ENCODE data around the gene CFAP65. TPM values are rescaled to one million over a fixed set of nuclear protein-coding genes. Genes with fewer than 3 reads are reported as not detected.

Gene CFAP65
- total and polyA plus RNA-seq, 2 of the 13 experiments (the other 11 are each of a cell fraction or from before 2014, with no cell fraction given), result 0.05 TPM; not detected in 1

GRCh38 chr2:219081096-219081495, 39.8 kb upstream of the CFAP65 start (continued):
- TF ChIP-seq ZNF781 (CRISPR knock-in tag; IDR thresholded peaks at IDR 0.05; ENCODE audit: borderline replicate concordance, not compliant biosample characterization), result no peak
- no peak for TF ChIP-seq ZNF841 (CRISPR knock-in tag; IDR thresholded peaks at IDR 0.05; ENCODE audit: borderline replicate concordance)
- TF ChIP-seq SPEN (CRISPR knock-in tag; IDR thresholded peaks at IDR 0.05; ENCODE audit: low read depth), result no peak
- TF ChIP-seq ZNF775 (CRISPR knock-in tag; IDR thresholded peaks at IDR 0.05; ENCODE audit: borderline replicate concordance), result peak; percentile 43; the same call in 1 of the 2 replicates
- no peak for TF ChIP-seq GZF1 (CRISPR knock-in tag; IDR thresholded peaks at IDR 0.05)
- no peak for TF ChIP-seq NCOA5 (CRISPR knock-in tag; IDR thresholded peaks at IDR 0.05)
- TF ChIP-seq ZSCAN9 (CRISPR knock-in tag; IDR thresholded peaks at IDR 0.05; ENCODE audit: borderline replicate concordance), result peak; percentile 56; the same call in 1 of the 2 replicates
- 0 out of 2 replicates have a peak, but pooled peaks have one; percentile 69 for TF ChIP-seq TFE3 (CRISPR knock-in tag; IDR thresholded peaks at IDR 0.05)
- no peak for TF ChIP-seq ZNF720 (CRISPR knock-in tag; IDR thresholded peaks at IDR 0.05)
- 0 out of 2 replicates have a peak, but pooled peaks have one; percentile 58 for TF ChIP-seq ZNF644 (CRISPR knock-in tag; IDR thresholded peaks at IDR 0.05; ENCODE audit: low read depth)
- TF ChIP-seq, protein P1, sequence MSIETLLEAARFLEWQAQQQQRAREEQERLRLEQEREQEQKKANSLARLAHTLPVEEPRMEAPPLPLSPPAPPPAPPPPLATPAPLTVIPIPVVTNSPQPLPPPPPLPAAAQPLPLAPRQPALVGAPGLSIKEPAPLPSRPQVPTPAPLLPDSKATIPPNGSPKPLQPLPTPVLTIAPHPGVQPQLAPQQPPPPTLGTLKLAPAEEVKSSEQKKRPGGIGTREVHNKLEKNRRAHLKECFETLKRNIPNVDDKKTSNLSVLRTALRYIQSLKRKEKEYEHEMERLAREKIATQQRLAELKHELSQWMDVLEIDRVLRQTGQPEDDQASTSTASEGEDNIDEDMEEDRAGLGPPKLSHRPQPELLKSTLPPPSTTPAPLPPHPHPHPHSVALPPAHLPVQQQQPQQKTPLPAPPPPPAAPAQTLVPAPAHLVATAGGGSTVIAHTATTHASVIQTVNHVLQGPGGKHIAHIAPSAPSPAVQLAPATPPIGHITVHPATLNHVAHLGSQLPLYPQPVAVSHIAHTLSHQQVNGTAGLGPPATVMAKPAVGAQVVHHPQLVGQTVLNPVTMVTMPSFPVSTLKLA (IDR thresholded peaks at IDR 0.05), result no peak
- peak; percentile 69; the same call in 1 of the 2 replicates for TF ChIP-seq ZGPAT (CRISPR knock-in tag; IDR thresholded peaks at IDR 0.05)
- peak; percentile 53; the same call in 1 of the 2 replicates for TF ChIP-seq NR2F2 (IDR thresholded peaks at IDR 0.05; ENCODE audit: borderline replicate concordance, low read depth)
- TF ChIP-seq YY1 (IDR thresholded peaks at IDR 0.05; ENCODE audit: insufficient read depth, insufficient replicate concordance, low read depth, low read length), result no peak
- TF ChIP-seq ZNF891 (CRISPR knock-in tag; IDR thresholded peaks at IDR 0.05), result no peak
- TF ChIP-seq FOSL1 (CRISPR knock-in tag; IDR thresholded peaks at IDR 0.05; ENCODE audit: borderline replicate concordance), result no peak
- TF ChIP-seq MYC (CRISPR knock-in tag; IDR thresholded peaks at IDR 0.05; ENCODE audit: borderline replicate concordance), result peak; percentile 52; the same call in 1 of the 2 replicates
- no peak for TF ChIP-seq CCDC6 (CRISPR knock-in tag; IDR thresholded peaks at IDR 0.05)
- TF ChIP-seq, protein P2, sequence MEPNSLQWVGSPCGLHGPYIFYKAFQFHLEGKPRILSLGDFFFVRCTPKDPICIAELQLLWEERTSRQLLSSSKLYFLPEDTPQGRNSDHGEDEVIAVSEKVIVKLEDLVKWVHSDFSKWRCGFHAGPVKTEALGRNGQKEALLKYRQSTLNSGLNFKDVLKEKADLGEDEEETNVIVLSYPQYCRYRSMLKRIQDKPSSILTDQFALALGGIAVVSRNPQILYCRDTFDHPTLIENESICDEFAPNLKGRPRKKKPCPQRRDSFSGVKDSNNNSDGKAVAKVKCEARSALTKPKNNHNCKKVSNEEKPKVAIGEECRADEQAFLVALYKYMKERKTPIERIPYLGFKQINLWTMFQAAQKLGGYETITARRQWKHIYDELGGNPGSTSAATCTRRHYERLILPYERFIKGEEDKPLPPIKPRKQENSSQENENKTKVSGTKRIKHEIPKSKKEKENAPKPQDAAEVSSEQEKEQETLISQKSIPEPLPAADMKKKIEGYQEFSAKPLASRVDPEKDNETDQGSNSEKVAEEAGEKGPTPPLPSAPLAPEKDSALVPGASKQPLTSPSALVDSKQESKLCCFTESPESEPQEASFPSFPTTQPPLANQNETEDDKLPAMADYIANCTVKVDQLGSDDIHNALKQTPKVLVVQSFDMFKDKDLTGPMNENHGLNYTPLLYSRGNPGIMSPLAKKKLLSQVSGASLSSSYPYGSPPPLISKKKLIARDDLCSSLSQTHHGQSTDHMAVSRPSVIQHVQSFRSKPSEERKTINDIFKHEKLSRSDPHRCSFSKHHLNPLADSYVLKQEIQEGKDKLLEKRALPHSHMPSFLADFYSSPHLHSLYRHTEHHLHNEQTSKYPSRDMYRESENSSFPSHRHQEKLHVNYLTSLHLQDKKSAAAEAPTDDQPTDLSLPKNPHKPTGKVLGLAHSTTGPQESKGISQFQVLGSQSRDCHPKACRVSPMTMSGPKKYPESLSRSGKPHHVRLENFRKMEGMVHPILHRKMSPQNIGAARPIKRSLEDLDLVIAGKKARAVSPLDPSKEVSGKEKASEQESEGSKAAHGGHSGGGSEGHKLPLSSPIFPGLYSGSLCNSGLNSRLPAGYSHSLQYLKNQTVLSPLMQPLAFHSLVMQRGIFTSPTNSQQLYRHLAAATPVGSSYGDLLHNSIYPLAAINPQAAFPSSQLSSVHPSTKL (CRISPR knock-in tag; IDR thresholded peaks at IDR 0.05), result peak; percentile 91
- TF ChIP-seq RXRA (CRISPR knock-in tag; IDR thresholded peaks at IDR 0.05), result peak; percentile 68; the same call in 1 of the 2 replicates
- no peak for TF ChIP-seq SMAD1 (CRISPR knock-in tag; IDR thresholded peaks at IDR 0.05; ENCODE audit: borderline replicate concordance, low read depth)
- TF ChIP-seq ZNF878 (CRISPR knock-in tag; IDR thresholded peaks at IDR 0.05), result 0 out of 2 replicates have a peak, but pooled peaks have one; percentile 15

All from HepG2 (cell line).